ENCODE data around the gene DPH3.

Gene DPH3

DNA sequence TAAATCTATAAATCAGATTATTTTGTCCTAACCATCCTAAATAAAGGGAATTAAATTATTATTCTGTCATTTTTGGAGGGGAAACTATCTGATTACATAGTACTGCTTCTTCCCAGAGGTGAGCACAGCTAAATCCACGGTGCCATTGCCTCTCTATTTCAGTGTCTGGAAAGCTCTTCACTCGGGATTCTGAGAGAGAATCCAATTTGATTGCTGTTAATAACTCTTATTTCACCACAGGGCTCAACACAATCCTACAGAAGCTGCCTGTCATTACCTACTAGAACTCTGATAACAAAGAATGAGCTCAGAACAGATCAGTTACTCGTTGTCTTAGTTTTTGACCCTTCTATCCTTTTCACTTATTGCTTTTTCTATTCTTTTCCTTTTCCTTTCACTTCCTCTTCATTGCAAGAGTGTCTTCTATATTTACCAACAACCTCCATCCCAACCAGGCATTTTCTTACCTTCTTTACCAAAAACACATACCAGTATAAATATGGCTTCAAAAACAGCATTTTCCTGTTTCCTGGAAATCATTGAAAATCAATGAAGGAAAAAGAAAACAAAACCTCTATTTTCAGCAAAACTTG lies 30.7 kb upstream of the DPH3 start:
- no peak for DNase-seq (ENCODE audit: low read depth, low spot score)

GRCh38 chr3:16294844-16295243 lies 30.1 kb upstream of the DPH3 start:
- no peak overlapping the region for H3K4me3 ChIP-seq (ENCODE audit: low read length)
- DNase-seq (ENCODE audit: low read depth, low spot score), result no peak

More for the DNA sequence above, 30.7 kb upstream of the DPH3 start:
- no peak overlapping the region for H3K4me3 ChIP-seq (ENCODE audit: low read length)

GRCh38 chr3:16290827-16291196 lies 26.1 kb upstream of the DPH3 start:
- peak overlapping the region; percentile 9 for H3K4me3 ChIP-seq (ENCODE audit: low read length)
- DNase-seq (ENCODE audit: low read depth, low spot score), result peak; percentile 84

- peak overlapping the region; percentile 9 for H3K4me3 ChIP-seq (ENCODE audit: low read length)
- DNase-seq (ENCODE audit: low read depth, low spot score), result no peak
Observed at GRCh38 chr3:16290007-16290826, 25.5 kb upstream of the DPH3 start.

- H3K4me3 ChIP-seq (ENCODE audit: low read length), result no peak overlapping the region
- DNase-seq (ENCODE audit: low read depth, low spot score), result no peak
Observed at GRCh38 chr3:16289144-16289889, 24.6 kb upstream of the DPH3 start.

- DNase-seq (ENCODE audit: low read depth, low spot score), result no peak
- no peak overlapping the region for H3K4me3 ChIP-seq (ENCODE audit: low read length)
Observed at GRCh38 chr3:16288664-16289063, 23.9 kb upstream of the DPH3 start.

DNA sequence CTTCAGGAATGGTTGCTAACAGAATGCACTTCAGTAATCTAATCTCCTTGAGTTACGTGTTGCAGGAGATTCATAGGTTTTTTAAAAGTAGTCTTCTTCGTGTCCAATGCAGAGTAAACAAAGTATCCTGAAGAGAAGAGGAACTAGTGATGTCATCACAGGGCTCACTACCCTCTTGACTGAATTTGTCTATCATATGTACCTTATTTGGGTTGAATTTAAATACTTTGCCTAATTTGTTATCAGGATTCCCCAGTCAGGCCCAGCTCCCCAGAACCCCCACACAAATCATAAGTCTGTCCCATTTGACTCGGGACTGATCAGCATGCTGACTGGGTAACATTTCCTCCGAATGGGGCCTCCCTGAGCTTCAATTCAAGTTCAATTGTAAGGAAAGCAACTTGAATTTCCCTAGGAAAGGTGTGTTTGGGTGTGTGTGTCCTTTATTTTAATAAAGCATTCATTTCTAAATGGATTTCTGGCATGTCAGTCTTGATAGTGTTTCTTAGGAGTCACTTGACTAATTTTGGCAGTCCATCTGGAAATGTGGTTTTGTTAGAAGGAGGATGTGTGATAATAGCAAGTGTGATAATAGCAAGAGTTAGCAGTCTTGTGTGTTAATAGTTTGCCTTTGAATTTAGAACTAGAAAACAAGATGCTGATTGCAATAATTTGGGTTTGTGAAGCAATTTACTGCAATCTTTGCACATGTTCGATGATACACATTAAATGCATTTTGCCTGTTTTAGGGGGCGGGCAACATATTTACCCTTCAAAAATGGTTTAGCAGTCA lies 22.2 kb upstream of the DPH3 start:
- no peak overlapping the region for H3K4me3 ChIP-seq (ENCODE audit: low read length)
- DNase-seq (ENCODE audit: low read depth, low spot score), result no peak

- peak; percentile 76 for DNase-seq (ENCODE audit: low read depth, low spot score)
- no peak overlapping the region for H3K4me3 ChIP-seq (ENCODE audit: low read length)
Observed at GRCh38 chr3:16286161-16286560, 21.4 kb upstream of the DPH3 start.

GRCh38 chr3:16284633-16285032 lies 19.9 kb upstream of the DPH3 start:
- no peak for DNase-seq (ENCODE audit: low read depth, low spot score)
- H3K4me3 ChIP-seq (ENCODE audit: low read length), result no peak overlapping the region

DNA sequence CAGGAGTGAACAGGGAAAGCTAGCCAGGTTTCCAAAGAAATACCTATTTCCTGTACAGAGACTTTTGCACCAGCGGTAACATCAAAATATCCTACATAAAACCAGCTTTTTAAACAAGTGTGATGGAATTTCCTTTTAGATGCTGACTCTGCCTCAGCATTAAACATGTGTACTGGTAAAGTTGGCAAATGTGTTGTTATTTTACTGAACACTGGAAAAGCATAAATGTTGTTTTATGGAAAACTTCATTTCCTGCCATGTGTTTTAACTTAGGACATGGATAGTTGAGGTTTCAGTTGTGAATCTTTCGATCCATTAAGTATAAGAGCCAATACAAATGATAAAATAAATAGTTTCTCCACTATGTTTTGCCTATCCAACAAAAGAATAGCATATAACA lies 15.9 kb upstream of the DPH3 start:
- H3K4me3 ChIP-seq (ENCODE audit: low read length), result no peak overlapping the region
- no peak for DNase-seq (ENCODE audit: low read depth, low spot score)

GRCh38 chr3:16279010-16279801 lies 14.5 kb upstream of the DPH3 start:
- no peak for DNase-seq (ENCODE audit: low read depth, low spot score)
- no peak overlapping the region for H3K4me3 ChIP-seq (ENCODE audit: low read length)

- DNase-seq (ENCODE audit: low read depth, low spot score), result no peak
Observed at GRCh38 chr3:16277471-16277870, 12.7 kb upstream of the DPH3 start.

DNA sequence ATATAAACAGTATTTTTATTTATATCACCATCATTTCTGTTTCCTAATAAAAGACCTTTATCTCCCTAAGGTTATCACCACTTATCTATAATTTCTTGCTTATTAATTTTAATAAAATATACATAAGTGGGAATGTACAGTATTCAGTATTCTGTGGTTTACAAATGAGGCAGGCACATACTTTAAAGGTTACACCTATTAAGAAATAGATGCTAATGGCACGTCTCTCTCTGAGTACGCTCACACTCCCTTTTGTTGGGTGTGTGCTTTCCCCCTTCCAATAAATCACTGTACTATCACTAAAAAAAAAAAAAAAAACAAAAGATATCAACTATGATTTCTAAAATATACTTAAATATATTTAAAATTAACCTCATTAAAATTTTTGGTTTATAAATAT lies 9.1 kb upstream of the DPH3 start:
- no peak for DNase-seq (ENCODE audit: low read depth, low spot score)
- H3K4me3 ChIP-seq (ENCODE audit: low read length), result no peak overlapping the region

More at GRCh38 chr3:16277471-16277870, 12.7 kb upstream of the DPH3 start:
- no peak overlapping the region for H3K4me3 ChIP-seq (ENCODE audit: low read length)

DNA sequence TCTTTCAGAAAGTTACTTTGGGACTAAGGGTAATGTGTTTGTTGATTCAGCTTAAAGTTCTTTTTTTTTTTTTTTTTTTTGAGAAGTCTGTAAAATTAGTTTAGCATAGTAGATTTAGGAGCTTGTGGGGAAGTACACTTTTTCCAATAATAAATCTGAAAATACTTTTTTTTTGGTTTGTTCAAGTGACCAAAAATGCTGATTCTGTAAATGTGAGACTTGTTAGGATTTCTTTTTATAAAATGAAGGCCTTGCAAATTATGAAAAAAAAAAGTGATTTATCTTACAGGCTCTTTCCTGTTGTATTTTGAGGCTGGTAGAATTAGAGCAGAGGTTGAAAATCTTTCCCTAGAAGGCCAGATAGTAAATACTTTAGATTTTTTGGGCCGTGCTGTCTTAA lies 7.8 kb upstream of the DPH3 start:
- no peak overlapping the region for H3K4me3 ChIP-seq (ENCODE audit: low read length)
- DNase-seq (ENCODE audit: low read depth, low spot score), result no peak

- no peak for DNase-seq (ENCODE audit: low read depth, low spot score)
- no peak overlapping the region for H3K4me3 ChIP-seq (ENCODE audit: low read length)
Observed at GRCh38 chr3:16270855-16271254, 6.1 kb upstream of the DPH3 start.

- DNase-seq (ENCODE audit: low read depth, low spot score), result no peak
- H3K4me3 ChIP-seq (ENCODE audit: low read length), result no peak overlapping the region
Observed at GRCh38 chr3:16266714-16267113, 2.0 kb upstream of the DPH3 start.

DNA sequence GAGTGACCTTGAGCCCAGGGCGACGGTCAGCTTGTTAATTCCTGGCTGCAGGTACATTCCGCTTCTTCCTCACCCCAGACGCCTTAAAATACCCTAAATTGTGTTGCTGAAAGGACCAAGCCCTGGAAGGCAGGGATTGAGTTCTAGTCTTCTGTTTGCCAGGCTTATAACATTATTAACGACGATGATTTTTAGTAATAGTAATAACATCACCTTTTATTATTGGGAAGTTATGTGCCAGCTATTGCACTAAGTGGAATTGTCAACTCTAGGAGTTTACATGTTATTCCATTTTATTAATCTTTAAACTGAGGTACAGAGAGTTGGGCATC lies 678 bp upstream of the DPH3 start:
- H3K4me3 ChIP-seq (ENCODE audit: low read length), result peak overlapping the region; percentile 98
- DNase-seq (ENCODE audit: low read depth, low spot score), result no peak

DNA sequence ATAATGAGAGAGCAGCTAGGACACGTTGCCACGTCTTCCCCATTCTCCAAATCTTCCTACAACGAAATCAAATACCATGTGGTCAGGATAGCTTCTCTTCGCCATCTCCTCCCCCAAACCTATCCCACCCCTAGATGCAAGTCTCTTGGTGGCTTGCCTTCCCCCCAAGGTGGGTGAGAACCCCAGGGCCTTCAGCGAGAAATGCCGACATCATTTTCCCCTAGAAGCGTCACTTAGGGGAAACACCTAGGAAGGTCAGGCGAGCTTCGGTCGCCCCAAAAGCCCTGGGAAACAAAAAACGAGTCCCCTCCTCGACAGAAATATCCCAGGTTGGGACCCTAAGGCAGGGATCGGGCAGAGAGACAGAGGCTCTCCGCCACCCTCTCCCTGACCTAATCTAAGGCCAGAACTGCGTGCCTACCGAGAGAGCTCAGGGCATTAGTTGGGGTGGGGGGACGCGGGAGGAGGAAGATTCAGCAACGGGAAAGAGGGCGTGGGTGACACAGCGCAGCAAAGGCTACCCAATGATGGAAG lies 502 bp downstream of the DPH3 start:
- DNase-seq (ENCODE audit: low read depth, low spot score), result no peak
- peak overlapping the region; percentile 98 for H3K4me3 ChIP-seq (ENCODE audit: low read length)

- H3K4me3 ChIP-seq (ENCODE audit: low read length), result no peak overlapping the region
Observed at GRCh38 chr3:16262174-16262573, 2.6 kb downstream of the DPH3 start.

More at GRCh38 chr3:16262174-16262573, 2.6 kb downstream of the DPH3 start:
- DNase-seq (ENCODE audit: low read depth, low spot score), result no peak
